ENCODE measurements around the gene KCNC1. TPM values are rescaled to one million over a fixed set of nuclear protein-coding genes. Genes with fewer than 3 reads are reported as not detected.

The KCNC1 gene
- polyA plus RNA-seq, 1 of the 3 experiments (the other 2 are of a cell fraction): 0.18 TPM

GRCh38 chr11:17783878-17784277 lies 49.3 kb downstream of the KCNC1 start:
- Histone ChIP-seq H2AFZ (ENCODE audit: low read depth) (no peak overlapping the region), H3F3A (replicated peaks; ENCODE audit: insufficient read depth) (no peaks in the 10 kb centered on the region), H3K36me3 (replicated peaks in 1 of 2; ENCODE audit: control insufficient read depth in 1 of 2, insufficient read depth in 2 of 2, low read length in 1 of 2) (no peaks in the 10 kb centered on the region), H3K4me1 (ENCODE audit: control insufficient read depth in 1 of 2, insufficient read depth in 2 of 2, low read depth in 1 of 2, low read length in 1 of 2) (no peaks in the 10 kb centered on the region), H3K9me2 (no peaks in the 10 kb centered on the region), H3K9me3 (no peaks in the 10 kb centered on the region), H4K20me1 (ENCODE audit: insufficient read depth) (no peaks in the 10 kb centered on the region), H3K9ac (no peak overlapping the region), H3K79me2 (ENCODE audit: insufficient read depth) (no peaks in the 10 kb centered on the region), H3K27me3 (ENCODE audit: insufficient read depth) (no peaks in the 10 kb centered on the region), H3K4me2 (no peak overlapping the region), H3K27ac (ENCODE audit: low read depth in 2 of 2, low read length in 1 of 2) (no peak overlapping the region), H3K4me3 (ENCODE audit: low read depth in 2 of 2, low read length in 1 of 2) (no peak overlapping the region)
- 75% methylated on average over 3 of the region's 4 CpGs for WGBS (ENCODE audit: low lambda C conversion rate)
- POLR2A ChIA-PET: no interaction called here
- TF ChIP-seq RXRA (IDR thresholded peaks at IDR 0.05; ENCODE audit: borderline replicate concordance, low read depth) (no peak), EP300 (IDR thresholded peaks at IDR 0.05; ENCODE audit: borderline replicate concordance in 1 of 2, low read depth in 1 of 2, low read length in 1 of 2) (no peak), POLR2AphosphoS5 (IDR thresholded peaks at IDR 0.05; ENCODE audit: low read depth, low read length) (no peak), NFIC (IDR thresholded peaks at IDR 0.05; ENCODE audit: borderline replicate concordance) (no peak), PBX3 (IDR thresholded peaks at IDR 0.05) (no peak), RAD21 (IDR thresholded peaks at IDR 0.05; ENCODE audit: low read length) (no peak), CHD2 (IDR thresholded peaks at IDR 0.05; ENCODE audit: low read length, partially characterized antibody) (no peak), RFX5 (IDR thresholded peaks at IDR 0.05; ENCODE audit: low read length) (no peak), IRF3 (IDR thresholded peaks at IDR 0.05; ENCODE audit: low read depth, low read length) (no peak), CTCF (IDR thresholded peaks at IDR 0.05) (no peak), REST (IDR thresholded peaks at IDR 0.05; ENCODE audit: low read depth, low read length) (no peak), SIN3A (IDR thresholded peaks at IDR 0.05; ENCODE audit: borderline replicate concordance, low read depth, low read length) (no peak), FOSL2 (IDR thresholded peaks at IDR 0.05; ENCODE audit: borderline replicate concordance, low read depth) (no peak), EZH2phosphoT487 (IDR thresholded peaks at IDR 0.05; ENCODE audit: borderline replicate concordance, low read depth) (no peak), USF2 (IDR thresholded peaks at IDR 0.05; ENCODE audit: borderline replicate concordance, low read depth, low read length) (no peak)
- no peak for DNase-seq
- CTCF ChIA-PET: interaction anchor here (1.0 to 1.6 kb wide), 2 partner anchors 11 to 195 kb away, joined by 4 read pairs; no protein-coding TSS in a partner anchor

All from SK-N-SH (cell line).